Neural crest cell (in vitro differentiated cells): ENCODE data around the gene PDE6A. TPM values are rescaled to one million over a fixed set of nuclear protein-coding genes. Genes with fewer than 3 reads are reported as not detected.

Experiments used
- DNase-seq: peaks from one replicate; pipeline ENCODE4 v3.0.0; 2021; ENCODE audit warnings: low read depth, mixed read lengths, low spot score
- H3K27ac Mint-ChIP-seq: one replicate; pipeline ENCODE4 v1.8.0; 2021; ENCODE audit warnings: mild to moderate bottlenecking, mixed read lengths; ENCODE audit not compliant: unreplicated experiment
- H3K27me3 Mint-ChIP-seq: 2 replicates; pipeline ENCODE4 v1.8.0; 2021; ENCODE audit warnings: low read depth, mild to moderate bottlenecking, mixed read lengths
- H3K36me3 Mint-ChIP-seq: 2 replicates; pipeline ENCODE4 v1.8.0; 2021; ENCODE audit warnings: low read depth, mild to moderate bottlenecking, mixed read lengths
- H3K4me1 Mint-ChIP-seq: 2 replicates; pipeline ENCODE4 v1.8.0; 2021; ENCODE audit warnings: mixed read lengths
- H3K4me3 Mint-ChIP-seq: one replicate; pipeline ENCODE4 v1.8.0; 2021; ENCODE audit warnings: mild to moderate bottlenecking, mixed read lengths
- H3K9me3 Mint-ChIP-seq: 2 replicates; pipeline ENCODE4 v1.8.0; 2021; ENCODE audit warnings: mixed read lengths
- total RNA-seq: library from RNA; stranded (reverse); gene quantifications from 2 replicates; pipeline ENCODE4 v1.2.1, GENCODE V29; 2021
- TF ChIP-seq, protein P1 (sequence below): fragments of 200-600 bp; sonication (generic); conservative IDR thresholded peaks from 2 replicates; pipeline ENCODE4 v1.5.0; 2021; ENCODE audit warnings: antibody characterized with exemption, mild to moderate bottlenecking

Gene PDE6A
- total RNA-seq, 1 donor from 2014 or later, result not detected

- no peaks in the 10 kb centered on the region for H3K27me3 Mint-ChIP-seq
- DNase-seq, result no peak
Observed at GRCh38 chr5:149888280-149888679, 56.3 kb downstream of the PDE6A start.

DNA sequence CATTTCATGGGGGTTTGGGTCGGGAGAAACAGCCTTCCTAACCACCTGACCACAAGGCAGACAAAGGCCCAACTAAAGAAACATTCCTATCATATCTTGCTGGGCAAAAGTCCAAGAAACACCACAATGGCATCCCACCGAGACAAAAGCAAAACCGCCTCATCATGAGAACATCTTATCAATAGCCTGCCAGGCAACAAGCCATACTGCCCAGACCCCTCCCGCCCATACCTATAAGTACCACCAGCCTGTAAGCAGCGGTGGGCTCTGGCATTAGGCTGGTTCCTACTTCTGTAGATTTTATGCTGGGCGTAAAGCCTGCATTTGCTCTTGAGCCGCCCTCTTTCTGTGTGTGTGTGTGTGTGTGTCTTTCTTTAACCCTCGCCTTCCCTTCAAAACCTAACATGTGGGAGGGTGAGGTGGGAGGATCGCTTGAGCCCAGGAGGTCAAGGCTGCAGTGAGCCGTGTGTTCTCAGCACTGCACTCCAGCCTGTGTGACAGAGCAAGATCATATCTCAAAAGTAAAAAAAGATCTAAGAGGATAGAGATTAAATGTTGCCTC is 56.9 kb downstream of the PDE6A start:
- Mint-ChIP-seq H3K36me3 (no peaks in the 10 kb centered on the region), H3K27me3 (no peaks in the 10 kb centered on the region), H3K9me3 (no peaks in the 10 kb centered on the region), H3K4me3 (no peak overlapping the region), H3K4me1 (peaks cover 3% of the 10 kb centered on the region), H3K27ac (no peak overlapping the region)
- no peak for DNase-seq
- TF ChIP-seq, protein P1, sequence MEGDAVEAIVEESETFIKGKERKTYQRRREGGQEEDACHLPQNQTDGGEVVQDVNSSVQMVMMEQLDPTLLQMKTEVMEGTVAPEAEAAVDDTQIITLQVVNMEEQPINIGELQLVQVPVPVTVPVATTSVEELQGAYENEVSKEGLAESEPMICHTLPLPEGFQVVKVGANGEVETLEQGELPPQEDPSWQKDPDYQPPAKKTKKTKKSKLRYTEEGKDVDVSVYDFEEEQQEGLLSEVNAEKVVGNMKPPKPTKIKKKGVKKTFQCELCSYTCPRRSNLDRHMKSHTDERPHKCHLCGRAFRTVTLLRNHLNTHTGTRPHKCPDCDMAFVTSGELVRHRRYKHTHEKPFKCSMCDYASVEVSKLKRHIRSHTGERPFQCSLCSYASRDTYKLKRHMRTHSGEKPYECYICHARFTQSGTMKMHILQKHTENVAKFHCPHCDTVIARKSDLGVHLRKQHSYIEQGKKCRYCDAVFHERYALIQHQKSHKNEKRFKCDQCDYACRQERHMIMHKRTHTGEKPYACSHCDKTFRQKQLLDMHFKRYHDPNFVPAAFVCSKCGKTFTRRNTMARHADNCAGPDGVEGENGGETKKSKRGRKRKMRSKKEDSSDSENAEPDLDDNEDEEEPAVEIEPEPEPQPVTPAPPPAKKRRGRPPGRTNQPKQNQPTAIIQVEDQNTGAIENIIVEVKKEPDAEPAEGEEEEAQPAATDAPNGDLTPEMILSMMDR, result no peak

More at GRCh38 chr5:149888280-149888679, 56.3 kb downstream of the PDE6A start:
- H3K27ac Mint-ChIP-seq, result no peak overlapping the region
- TF ChIP-seq, protein P1, result no peak
- H3K4me1 Mint-ChIP-seq, result peaks cover 3% of the 10 kb centered on the region
- no peaks in the 10 kb centered on the region for H3K36me3 Mint-ChIP-seq
- H3K4me3 Mint-ChIP-seq, result no peak overlapping the region
- no peaks in the 10 kb centered on the region for H3K9me3 Mint-ChIP-seq

DNA sequence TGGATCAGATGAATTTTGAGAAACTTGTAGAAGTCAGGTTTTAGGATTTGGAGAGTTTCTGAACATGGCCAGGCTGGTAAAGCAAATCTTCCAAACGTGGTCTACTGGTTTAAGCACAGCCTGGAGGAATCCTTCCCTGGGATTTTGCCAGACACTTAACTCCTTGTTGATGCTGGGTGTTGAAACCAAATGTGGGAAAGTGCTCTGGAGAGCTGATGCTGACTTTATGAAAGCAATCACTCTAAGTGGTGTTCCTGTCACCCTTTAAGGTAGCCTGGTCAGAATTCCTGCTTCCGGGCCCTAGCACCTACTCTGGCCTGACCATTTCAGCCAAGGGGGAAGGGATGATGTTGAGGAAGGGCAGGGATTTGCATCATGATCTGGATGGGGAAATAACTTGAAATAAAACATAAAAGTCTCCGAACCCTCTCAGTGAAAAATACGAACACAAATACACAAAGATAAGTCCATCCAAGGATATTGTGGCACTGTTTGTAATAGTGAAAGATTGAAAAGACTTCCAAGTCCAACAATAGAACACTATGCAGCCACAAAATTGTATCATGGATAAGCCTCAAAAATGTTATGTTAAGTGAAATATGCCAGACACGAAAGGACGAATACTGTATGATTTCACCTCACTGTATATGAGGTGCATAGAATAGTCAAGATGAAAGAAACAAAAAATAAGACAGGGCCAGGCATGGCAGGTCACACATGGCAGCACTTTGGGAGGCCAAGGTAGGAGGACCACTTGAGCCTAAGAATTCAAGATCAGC is 57.7 kb downstream of the PDE6A start:
- Mint-ChIP-seq H3K9me3 (no peaks in the 10 kb centered on the region), H3K27me3 (no peaks in the 10 kb centered on the region), H3K36me3 (no peaks in the 10 kb centered on the region), H3K4me1 (peaks cover 3% of the 10 kb centered on the region), H3K4me3 (no peak overlapping the region), H3K27ac (no peak overlapping the region)
- DNase-seq, result no peak
- TF ChIP-seq, protein P1, result no peak

- Mint-ChIP-seq H3K9me3 (no peaks in the 10 kb centered on the region), H3K4me3 (no peak overlapping the region), H3K27ac (no peak overlapping the region), H3K4me1 (peaks cover 3% of the 10 kb centered on the region), H3K27me3 (no peaks in the 10 kb centered on the region), H3K36me3 (no peaks in the 10 kb centered on the region)
- no peak for DNase-seq
- TF ChIP-seq, protein P1, result no peak
Observed at GRCh38 chr5:149886060-149886459, 58.5 kb downstream of the PDE6A start.

- no peak for DNase-seq
- no peak overlapping the region for H3K4me3 Mint-ChIP-seq
- H3K9me3 Mint-ChIP-seq, result no peaks in the 10 kb centered on the region
- H3K27ac Mint-ChIP-seq, result no peak overlapping the region
- H3K4me1 Mint-ChIP-seq, result peaks cover 3% of the 10 kb centered on the region
- no peaks in the 10 kb centered on the region for H3K27me3 Mint-ChIP-seq
- H3K36me3 Mint-ChIP-seq, result no peaks in the 10 kb centered on the region
- TF ChIP-seq, protein P1, result no peak
Observed at GRCh38 chr5:149885513-149885912, 59.1 kb downstream of the PDE6A start.
